GM08714 (cell line): ENCODE data around the gene ITPK1.

Experiments used
- H3K4me3 ChIP-seq: fragments of 200-500 bp; sonication (Bioruptor generic); 2 replicates; pipeline ENCODE4 v1.5.1; 2014; ENCODE audit warnings: mild to moderate bottlenecking, low read length, inconsistent platforms
- ZNF274 ChIP-seq: IDR thresholded peaks from 2 replicates; pipeline ENCODE4 v1.6.1; 2012; ENCODE audit warnings: mild to moderate bottlenecking, low read depth, low read length

ITPK1 gene

DNA sequence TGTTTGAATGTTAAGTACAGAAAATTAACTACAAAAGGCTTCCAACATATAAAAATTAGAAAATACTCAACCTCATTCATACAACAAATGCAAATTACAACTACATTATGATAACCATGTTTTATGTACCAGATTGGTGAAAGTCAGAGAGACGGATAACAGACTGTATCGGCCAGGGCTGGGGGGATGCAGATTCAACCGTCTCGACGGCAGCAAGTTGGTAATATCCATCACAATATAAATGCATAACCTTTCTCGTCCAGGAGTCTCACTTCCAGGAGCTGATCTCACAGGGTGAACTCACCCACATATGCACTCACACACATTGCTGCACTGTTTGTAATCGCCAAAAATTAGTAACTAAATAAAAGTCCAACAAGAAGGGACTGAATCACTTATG lies 89.4 kb downstream of the ITPK1 start:
- no peak for TF ChIP-seq ZNF274
- H3K4me3 ChIP-seq, result no peak overlapping the region

DNA sequence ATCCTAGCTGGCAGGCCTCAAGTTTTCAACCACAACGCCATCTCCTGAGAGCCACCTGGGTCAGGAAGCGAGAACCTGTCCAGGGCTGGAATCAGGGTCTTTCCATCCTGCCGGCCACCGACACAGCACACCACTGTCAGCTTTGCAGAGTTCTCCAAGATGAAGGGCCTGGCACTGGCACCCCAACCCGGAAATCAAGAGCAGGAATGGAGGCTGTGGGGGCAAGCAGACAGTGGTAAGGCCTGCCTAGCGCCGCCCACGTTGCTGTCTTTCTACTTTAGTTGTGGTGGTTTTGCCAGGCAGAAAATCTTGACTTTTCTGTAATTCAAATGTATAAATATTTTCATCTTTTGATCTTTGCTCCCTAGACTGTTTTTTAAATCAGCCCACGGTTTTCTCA lies 90.7 kb downstream of the ITPK1 start:
- no peak for TF ChIP-seq ZNF274

DNA sequence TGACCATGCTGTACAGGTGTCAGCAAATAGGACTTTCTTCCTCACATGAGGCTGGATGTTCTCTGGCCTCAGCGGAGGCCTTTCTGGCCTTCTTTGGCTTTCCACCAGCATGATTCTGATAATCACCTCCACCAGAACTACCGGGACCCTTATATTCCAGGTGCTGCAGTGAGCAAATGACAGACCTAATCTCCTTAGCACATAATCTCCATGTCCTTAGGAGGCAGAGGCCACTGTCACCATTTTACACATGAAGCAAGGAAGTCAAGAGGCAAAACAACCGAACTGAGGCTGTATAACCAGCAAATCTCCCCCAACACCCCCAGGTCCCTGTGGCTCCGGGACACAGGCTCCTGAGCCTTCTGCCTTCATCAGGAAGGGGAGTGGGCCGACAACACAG lies 91.2 kb downstream of the ITPK1 start:
- TF ChIP-seq ZNF274, result no peak
- H3K4me3 ChIP-seq, result no peak overlapping the region

More for the DNA sequence above, 90.7 kb downstream of the ITPK1 start:
- H3K4me3 ChIP-seq, result no peak overlapping the region

- no peak overlapping the region for H3K4me3 ChIP-seq
- no peak for TF ChIP-seq ZNF274
These were observed 91.8 kb downstream of the ITPK1 start for GRCh38 chr14:93023802-93024434.

DNA sequence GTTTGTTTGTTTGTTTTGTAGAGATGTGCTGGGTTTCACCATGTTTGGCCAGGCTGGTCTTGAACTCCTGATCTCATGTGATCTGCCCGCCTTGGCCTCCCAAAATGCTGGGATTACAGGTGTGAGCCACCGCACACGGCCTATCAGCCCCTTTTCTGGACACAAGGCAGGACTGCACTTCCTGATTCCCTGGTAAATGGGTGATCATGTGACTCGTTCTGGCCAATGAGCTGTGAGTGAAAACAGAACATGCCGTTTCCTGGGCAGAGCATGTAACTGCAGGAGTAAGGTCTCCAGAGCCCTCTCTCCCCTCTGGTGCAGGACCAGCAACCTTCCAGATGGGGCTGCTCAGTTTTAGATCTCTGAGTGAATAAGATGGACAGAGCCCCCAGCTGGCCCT lies 92.7 kb downstream of the ITPK1 start:
- H3K4me3 ChIP-seq, result no peak overlapping the region
- TF ChIP-seq ZNF274, result no peak

DNA sequence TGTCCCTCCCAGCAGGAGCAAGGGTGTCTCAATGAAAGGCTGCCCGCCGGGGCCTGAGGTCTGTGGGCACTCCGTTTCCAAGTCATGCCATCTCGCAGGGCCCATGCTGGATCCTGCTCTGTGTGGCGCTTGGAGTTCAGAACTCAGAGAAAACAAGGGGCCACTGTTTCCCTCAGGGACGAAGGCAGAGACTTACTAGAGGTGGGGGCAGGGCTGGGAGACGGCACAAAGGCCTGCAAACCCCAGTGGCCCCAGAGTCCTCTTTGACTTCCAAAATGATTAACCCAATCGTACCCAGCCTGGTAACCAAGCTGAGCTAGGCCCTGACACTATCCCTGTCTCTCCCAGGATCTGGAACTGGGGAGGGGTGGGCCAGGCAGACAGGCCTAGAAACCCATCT lies 95.8 kb downstream of the ITPK1 start:
- no peak for TF ChIP-seq ZNF274

DNA sequence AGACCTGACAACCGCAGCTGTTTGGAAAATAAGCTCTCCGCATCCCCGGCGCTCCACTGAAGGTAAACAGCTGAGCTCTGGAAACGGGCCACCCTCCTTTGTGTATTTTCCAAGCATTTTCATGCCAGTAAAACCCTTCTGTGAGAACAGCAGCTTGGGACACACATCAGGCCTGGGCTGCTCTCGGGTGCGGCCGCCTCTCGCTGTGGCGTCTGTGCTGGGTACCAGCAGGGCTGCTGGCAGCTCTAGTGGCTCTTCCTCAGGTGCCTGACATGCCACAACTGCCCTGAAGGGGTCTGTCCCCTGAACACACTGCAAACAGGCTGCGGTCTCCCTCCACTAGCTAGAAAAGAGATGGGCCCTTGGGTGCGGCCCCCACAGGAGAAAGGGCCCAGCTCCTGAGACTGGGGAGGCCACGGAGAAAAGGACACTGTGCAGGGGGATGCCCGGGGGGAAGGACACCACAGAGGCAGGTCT lies 96.3 kb downstream of the ITPK1 start:
- no peak overlapping the region for H3K4me3 ChIP-seq
- no peak for TF ChIP-seq ZNF274

More for the DNA sequence above, 95.8 kb downstream of the ITPK1 start:
- no peak overlapping the region for H3K4me3 ChIP-seq

GRCh38 chr14:93018366-93018765 lies 97.4 kb downstream of the ITPK1 start:
- no peak for TF ChIP-seq ZNF274
- H3K4me3 ChIP-seq, result no peak overlapping the region

DNA sequence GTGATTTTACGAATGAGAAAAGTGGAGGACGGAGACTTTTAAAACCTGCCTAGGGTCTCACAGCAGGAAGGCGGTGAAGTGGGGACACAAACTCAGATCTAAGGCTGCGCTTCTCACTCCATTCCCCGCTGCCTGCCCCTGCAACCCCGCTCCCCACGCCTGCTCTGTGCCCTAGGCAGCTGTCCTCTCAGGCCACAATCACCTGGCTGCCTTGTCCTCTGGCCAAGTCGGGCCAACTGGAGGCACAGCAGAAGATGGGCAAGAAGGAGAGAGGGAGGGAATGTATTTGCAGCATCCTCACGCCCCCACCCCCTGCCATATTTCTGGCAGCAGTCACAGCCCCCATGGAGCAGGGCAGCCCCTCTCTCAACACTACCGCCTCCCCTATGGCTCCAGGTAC lies 97.8 kb downstream of the ITPK1 start:
- no peak overlapping the region for H3K4me3 ChIP-seq
- no peak for TF ChIP-seq ZNF274

DNA sequence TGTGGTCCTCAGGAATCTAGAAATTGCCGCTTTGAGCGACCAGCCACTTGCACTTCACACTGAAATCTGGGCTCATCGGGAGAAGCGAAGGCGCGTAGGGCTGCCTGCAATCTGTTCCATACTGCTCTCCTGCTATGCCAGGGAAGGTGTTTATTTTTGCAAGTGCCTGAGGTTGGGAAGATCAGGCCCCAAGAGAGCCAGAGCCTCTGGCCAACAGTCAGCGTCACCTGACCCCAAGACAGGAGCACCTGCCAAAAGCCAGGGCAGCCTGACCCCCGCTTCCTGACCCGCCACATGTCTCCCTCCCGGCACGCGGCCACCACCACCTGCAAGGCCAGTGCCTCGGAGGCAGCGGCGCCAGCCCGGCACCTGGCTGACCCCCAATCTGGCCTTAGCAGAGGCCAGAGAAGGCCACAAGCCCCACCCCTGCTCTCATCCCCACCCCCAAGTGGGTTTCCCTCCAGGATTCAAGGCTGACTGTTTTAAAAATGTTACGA lies 98.4 kb downstream of the ITPK1 start:
- no peak for TF ChIP-seq ZNF274
- H3K4me3 ChIP-seq, result no peak overlapping the region

DNA sequence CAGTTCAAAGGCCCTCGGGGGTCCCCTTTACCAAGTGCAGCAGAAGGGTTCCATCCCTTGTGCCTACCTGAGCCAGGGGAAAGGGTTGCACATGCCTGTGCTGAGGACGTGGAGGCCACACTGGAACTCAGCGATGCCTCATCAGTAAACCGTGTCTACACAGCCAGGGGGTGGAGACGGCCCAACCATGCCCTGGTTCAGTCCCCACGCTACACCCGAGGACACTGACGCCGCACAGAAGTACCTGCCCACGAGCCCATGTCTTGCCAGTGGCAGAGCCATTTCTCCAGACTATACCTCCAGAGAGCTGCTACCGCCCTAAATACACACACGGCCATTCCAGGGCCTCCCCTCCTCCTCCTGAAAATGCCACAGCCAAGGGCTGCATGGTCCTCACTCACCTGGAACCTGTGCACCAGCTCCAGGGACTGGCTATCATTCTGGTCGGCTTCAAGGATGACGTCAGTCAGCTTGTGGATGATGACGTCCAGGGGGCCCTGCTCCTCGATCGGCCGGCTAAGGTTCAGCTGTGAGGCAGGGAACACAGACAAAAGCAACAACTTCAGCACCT lies 99.4 kb downstream of the ITPK1 start:
- TF ChIP-seq ZNF274, result no peak

GRCh38 chr14:93015505-93015904 lies 100.2 kb downstream of the ITPK1 start:
- H3K4me3 ChIP-seq, result no peak overlapping the region
- TF ChIP-seq ZNF274, result no peak

More for the DNA sequence above, 99.4 kb downstream of the ITPK1 start:
- H3K4me3 ChIP-seq, result no peak overlapping the region

GRCh38 chr14:93015064-93015463 lies 100.7 kb downstream of the ITPK1 start:
- no peak overlapping the region for H3K4me3 ChIP-seq
- no peak for TF ChIP-seq ZNF274

DNA sequence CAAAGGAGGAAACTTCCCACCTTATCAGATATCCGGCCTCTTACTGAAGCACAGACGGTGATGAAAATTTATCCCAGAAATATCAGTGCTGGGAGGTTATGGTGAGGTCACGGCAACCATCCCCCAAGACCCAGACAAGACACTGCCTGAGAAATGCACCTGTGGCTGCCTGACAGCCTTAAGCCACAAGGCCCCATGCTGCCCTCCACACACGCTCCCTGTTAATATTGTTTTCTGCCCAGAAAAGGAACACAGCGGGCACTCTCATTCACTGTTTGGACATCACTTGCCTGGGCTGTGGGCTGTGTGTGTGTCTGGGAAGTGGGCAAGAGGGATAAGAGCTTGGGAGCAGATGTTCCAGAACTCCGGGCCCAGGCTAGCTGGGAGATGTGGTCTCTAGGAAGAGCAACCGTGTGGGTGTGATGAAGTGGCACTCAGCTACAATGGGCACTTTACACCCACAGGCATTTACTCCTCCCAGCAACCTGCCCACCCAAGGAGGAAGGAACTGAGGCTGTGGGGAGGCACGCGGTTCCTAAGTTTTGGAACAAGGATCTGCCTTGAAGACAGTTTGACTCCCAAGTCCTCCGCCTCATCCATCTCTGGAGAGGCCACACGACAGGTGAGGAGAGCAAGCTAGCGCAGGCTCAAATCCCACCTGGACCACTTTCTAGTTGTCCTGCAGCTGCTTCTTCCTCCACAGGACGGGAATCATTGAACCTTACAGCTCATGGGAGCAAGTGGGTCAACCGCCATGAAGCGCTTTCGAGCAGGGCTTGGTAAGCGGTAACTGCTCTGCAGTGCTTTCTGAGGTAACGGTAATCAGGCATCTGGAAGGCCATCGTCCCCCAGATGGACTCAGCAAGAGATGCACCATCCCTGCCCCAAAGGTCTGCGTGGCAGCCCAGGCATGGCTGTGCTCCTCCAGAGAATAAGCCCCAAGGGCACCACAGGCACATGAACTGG lies 101.4 kb downstream of the ITPK1 start:
- no peak for TF ChIP-seq ZNF274
- no peak overlapping the region for H3K4me3 ChIP-seq
